GM12801 (cell line): ENCODE data around the gene ACER3.

ENCODE experiments used
- CTCF ChIP-seq: IDR thresholded peaks from one replicate; pipeline ENCODE4 v1.5.1; 2011; ENCODE audit warnings: control low read depth; ENCODE audit not compliant: insufficient read length; ENCODE audit errors: extremely low read depth

The ACER3 gene

GRCh38 chr11:76824980-76825725 lies 35.6 kb upstream of the ACER3 start:
- TF ChIP-seq CTCF, result no peak

GRCh38 chr11:76825726-76826396 lies 34.9 kb upstream of the ACER3 start:
- TF ChIP-seq CTCF, result no peak

- no peak for TF ChIP-seq CTCF
Measured at GRCh38 chr11:76830639-76831327, 29.9 kb upstream of the ACER3 start.

- TF ChIP-seq CTCF, result no peak
Measured at GRCh38 chr11:76831686-76832310, 28.9 kb upstream of the ACER3 start.

- no peak for TF ChIP-seq CTCF
Measured at GRCh38 chr11:76832361-76832760, 28.4 kb upstream of the ACER3 start.

GRCh38 chr11:76834151-76834550 lies 26.6 kb upstream of the ACER3 start:
- TF ChIP-seq CTCF, result no peak

- TF ChIP-seq CTCF, result no peak
Measured at GRCh38 chr11:76835036-76835435, 25.7 kb upstream of the ACER3 start.
